ENCODE measurements around the gene FAM185A.
"Not testable (repeated sequence)": the region's sequence is repeated elsewhere in the genome, so short reads cannot be mapped to it uniquely, and the experiment has no call there.

The FAM185A gene

GRCh38 chr7:102833343-102833742 lies 84.5 kb downstream of the FAM185A start:
- DNase-seq: no peak

DNA sequence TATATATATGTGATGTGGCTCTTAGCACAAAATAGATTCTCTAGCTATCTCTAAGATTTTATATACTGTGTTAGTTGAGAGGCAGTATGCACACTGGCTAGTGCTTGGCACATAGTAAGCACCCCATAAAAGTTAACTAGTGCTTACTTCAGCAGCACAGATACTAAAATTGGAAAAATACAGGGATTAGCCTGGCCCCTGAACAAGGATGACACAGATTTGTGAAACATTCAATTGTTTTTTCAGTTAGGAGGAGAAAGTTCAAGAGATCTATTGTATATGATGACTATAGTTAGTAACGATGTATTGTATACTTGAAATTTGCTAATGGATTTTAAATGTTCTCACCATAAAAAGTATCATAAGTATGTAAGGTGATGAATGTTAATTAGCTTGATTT lies 85.7 kb downstream of the FAM185A start:
- DNase-seq: no peak

DNA sequence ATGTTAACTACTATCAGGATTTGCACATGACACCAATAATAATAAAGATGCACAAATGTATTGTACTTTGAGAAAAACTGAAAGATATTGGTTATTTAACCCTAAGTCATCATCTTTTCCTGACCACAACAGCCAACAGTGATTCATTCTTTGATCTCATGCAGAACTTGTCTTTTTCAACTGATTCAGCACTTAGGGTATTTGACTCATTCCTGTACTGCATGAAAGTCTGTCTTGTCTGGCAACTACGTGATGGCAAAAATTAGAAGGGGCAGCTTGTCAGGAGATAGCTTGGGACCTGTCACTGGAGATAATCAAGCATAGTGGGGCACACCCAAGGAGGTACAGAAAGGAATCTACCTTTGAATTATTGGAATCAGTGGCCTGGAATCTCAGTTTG lies 86.2 kb downstream of the FAM185A start:
- DNase-seq: no peak

DNA sequence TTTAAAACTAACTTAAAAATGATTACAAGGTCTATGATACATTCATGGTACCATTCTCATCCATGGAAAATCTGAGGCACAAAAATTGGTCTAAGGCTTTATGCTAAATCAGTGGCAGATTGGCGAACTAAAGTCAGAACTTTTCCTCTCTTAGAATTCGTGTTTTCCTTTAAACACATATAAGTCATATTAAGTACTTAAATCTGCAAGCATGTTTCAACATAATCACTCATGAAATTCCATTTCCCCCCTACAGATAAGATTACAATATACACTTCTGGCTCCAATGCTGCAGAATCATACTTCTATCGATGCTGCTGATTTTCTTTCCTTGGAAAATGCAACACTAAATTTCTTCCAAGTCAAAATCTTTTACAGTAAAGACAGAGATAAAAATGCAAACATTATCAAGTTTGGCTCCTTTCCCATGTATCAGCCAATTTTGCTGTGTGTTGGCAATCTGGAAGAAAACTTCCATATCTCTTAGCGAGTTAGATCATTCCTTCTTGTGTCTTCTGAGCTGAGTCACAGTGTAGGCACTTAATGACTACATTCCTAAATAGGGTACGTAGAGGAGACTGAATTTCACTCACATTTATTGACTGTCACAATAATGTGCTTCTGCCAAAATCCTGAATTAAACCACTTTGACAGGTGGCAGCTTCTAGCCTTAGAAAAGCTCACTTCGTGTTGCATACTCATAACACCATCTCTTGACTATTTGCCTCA lies 87.6 kb downstream of the FAM185A start:
- no peak for DNase-seq

GRCh38 chr7:102836977-102837376 lies 88.2 kb downstream of the FAM185A start:
- DNase-seq: no peak

- DNase-seq: no peak
Observed at GRCh38 chr7:102837802-102838201, 89.0 kb downstream of the FAM185A start.

GRCh38 chr7:102838572-102839101 lies 89.8 kb downstream of the FAM185A start:
- not testable (repeated sequence) for DNase-seq

- DNase-seq: no peak
Observed at GRCh38 chr7:102840404-102840803, 91.6 kb downstream of the FAM185A start.

- DNase-seq: no peak
Observed at GRCh38 chr7:102841290-102841689, 92.5 kb downstream of the FAM185A start.

DNA sequence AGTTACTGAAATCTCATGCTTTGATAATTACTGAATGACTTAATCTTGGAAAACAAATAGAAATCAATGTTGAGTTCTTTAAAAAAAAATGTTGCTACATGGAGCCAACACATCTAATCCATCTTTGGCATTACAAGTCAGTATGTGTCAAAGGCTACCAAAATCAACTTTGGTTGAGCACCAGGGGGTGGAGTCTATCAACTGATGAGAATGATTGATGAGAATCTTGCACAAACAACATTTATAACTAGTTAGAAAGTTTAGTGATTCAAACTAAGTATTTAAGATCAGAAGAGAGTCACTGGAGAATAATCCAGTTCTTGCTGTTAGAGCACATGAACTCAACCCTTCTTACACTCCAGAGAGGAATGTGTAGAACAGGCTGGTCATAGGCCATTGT lies 93.5 kb downstream of the FAM185A start:
- no peak for DNase-seq

DNA sequence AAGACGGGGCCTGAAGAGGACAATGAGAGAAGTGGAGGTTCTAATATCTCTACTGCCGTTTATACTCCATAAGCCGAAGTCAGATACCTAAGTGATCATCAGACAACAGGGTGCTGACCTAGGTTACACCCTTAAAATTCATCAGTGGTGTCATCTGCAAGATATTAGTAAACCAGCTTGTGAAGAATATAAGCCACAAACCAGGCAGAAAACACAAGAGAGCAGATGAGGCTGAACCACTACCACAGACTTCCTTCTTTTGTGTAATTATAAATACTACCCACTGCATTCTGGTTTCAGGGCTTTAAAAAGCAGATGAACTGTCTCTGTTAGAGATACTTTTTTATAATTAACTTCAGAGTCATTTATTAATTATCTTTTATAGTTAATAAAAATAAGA lies 95.1 kb downstream of the FAM185A start:
- no peak for DNase-seq

GRCh38 chr7:102845346-102845745 lies 96.5 kb downstream of the FAM185A start:
- no peak for DNase-seq

GRCh38 chr7:102849079-102849478 lies 100.3 kb downstream of the FAM185A start:
- DNase-seq: no peak

- no peak for DNase-seq
Observed at GRCh38 chr7:102849538-102849937, 100.7 kb downstream of the FAM185A start.

GRCh38 chr7:102856036-102856435 lies 107.2 kb downstream of the FAM185A start:
- DNase-seq: no peak
